Tibial nerve (tissue), 4 donors: Measurements from ENCODE around the gene SYT4. TPM values are rescaled to one million over a fixed set of nuclear protein-coding genes. Genes with fewer than 3 reads are reported as not detected.

Experiments
- DNase-seq, 2 donors: peaks; one replicate each; pipeline ENCODE4 v3.0.0-alpha.2; 2019; ENCODE audit warnings: low spot score in 2 of 2
- H3K27ac ChIP-seq, 4 donors: fragments of 200-600 bp; sonication (generic) in 3 of 4; one replicate each; pipeline ENCODE4 v1.5.1; 2017 to 2019; ENCODE audit warnings: mild to moderate bottlenecking in 1 of 4
- H3K27me3 ChIP-seq, 2 donors: fragments of 200-600 bp; sonication (generic) in 1 of 2; one replicate each; pipeline versions ENCODE4 v1.5.1 to v1.6.0; 2017 to 2019
- H3K36me3 ChIP-seq, 3 donors: fragments of 200-600 bp; sonication (generic); one replicate each; pipeline ENCODE4 v1.5.1; 2018 to 2019
- H3K4me1 ChIP-seq, 4 donors: fragments of 200-600 bp; sonication (generic) in 3 of 4; one replicate each; pipeline ENCODE4 v1.5.1; 2017 to 2019
- H3K4me3 ChIP-seq, 4 donors: fragments of 200-600 bp; sonication (generic) in 3 of 4; one replicate each; pipeline ENCODE4 v1.5.1; 2017 to 2019; ENCODE audit warnings: mild to moderate bottlenecking in 1 of 4, moderate library complexity in 1 of 4
- H3K9me3 ChIP-seq, 4 donors: fragments of 200-600 bp; sonication (generic) in 3 of 4; one replicate each; pipeline ENCODE4 v1.5.1; 2017 to 2019
- EP300 ChIP-seq, 2 donors: sonication (generic); formaldehyde crosslinking; IDR thresholded peaks; one replicate each; pipeline ENCODE4 v1.6.1; 2017; ENCODE audit warnings: antibody characterized with exemption in 2 of 2, mild to moderate bottlenecking in 1 of 2
- POLR2A ChIP-seq, 2 donors: fragments of 450-650 bp; IDR thresholded peaks; one replicate each; pipeline ENCODE4 v1.6.1; 2017; ENCODE audit warnings: antibody characterized with exemption in 2 of 2, mild to moderate bottlenecking in 2 of 2, moderate library complexity in 2 of 2
- WGBS, 2 donors: methylation state at CpG; one replicate each; pipeline ENCODE4 v1.1.5; 2018; 5-methylcytosine and 5-hydroxymethylcytosine counted together
- total RNA-seq, 4 donors: library from RNA; depleted of rRNA; stranded (reverse); fragments of >200 nt; gene quantifications; one replicate each; pipeline ENCODE4 v1.1.0, GENCODE V29; 2016
- TF ChIP-seq, protein P1 (sequence below), 5 experiments: fragments of 200-600 bp in 3 of 5; fragments of 450-650 bp in 2 of 5; sonication (generic) in 3 of 5; IDR thresholded peaks; one replicate each; pipeline ENCODE4 v1.5.1; 2016 to 2019; ENCODE audit warnings: antibody characterized with exemption in 5 of 5, mild to moderate bottlenecking in 3 of 5, moderate library complexity in 2 of 5

Gene SYT4
- total RNA-seq, 4 donors from 2014 or later = not detected

DNA sequence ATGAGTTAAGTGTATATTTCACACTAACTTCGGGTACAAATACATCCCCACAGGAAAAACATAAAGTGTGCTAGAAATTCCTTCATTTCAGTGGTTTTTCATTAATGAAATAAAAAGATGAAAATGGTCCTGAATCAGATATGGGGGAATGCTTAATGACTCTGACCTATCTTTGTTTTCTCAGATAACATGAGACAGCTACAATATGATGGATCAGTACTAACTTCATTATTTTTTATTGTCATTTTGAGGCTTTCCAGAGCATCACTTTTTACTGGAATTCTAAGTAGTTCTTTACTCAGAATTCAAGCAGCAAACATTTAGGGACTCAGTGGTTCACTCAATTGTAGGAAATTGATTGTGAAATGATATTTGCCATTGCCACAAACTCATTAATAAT, 2.8 kb downstream of the SYT4 start:
- no peak for TF ChIP-seq POLR2A (IDR thresholded peaks at IDR 0.05)
- TF ChIP-seq, protein P1, sequence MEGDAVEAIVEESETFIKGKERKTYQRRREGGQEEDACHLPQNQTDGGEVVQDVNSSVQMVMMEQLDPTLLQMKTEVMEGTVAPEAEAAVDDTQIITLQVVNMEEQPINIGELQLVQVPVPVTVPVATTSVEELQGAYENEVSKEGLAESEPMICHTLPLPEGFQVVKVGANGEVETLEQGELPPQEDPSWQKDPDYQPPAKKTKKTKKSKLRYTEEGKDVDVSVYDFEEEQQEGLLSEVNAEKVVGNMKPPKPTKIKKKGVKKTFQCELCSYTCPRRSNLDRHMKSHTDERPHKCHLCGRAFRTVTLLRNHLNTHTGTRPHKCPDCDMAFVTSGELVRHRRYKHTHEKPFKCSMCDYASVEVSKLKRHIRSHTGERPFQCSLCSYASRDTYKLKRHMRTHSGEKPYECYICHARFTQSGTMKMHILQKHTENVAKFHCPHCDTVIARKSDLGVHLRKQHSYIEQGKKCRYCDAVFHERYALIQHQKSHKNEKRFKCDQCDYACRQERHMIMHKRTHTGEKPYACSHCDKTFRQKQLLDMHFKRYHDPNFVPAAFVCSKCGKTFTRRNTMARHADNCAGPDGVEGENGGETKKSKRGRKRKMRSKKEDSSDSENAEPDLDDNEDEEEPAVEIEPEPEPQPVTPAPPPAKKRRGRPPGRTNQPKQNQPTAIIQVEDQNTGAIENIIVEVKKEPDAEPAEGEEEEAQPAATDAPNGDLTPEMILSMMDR (IDR thresholded peaks at IDR 0.05) = no peak
- no peak for TF ChIP-seq EP300 (IDR thresholded peaks at IDR 0.05)
- H3K27me3 ChIP-seq = peaks cover 0 to 16% of the 10 kb centered on the region in 2 donors
- H3K4me1 ChIP-seq = peaks cover 0 to 8% (median 0%) of the 10 kb centered on the region in 4 donors
- no peak overlapping the region for H3K27ac ChIP-seq
- DNase-seq = no peak
- peaks cover 0 to 4% (median 0%) of the 10 kb centered on the region in 4 donors for H3K9me3 ChIP-seq
- WGBS, 2 donors = 71 to 80% methylated on average over 1 of the region's 1 CpG
- H3K36me3 ChIP-seq = no peaks in the 10 kb centered on the region
- H3K4me3 ChIP-seq = no peak overlapping the region

DNA sequence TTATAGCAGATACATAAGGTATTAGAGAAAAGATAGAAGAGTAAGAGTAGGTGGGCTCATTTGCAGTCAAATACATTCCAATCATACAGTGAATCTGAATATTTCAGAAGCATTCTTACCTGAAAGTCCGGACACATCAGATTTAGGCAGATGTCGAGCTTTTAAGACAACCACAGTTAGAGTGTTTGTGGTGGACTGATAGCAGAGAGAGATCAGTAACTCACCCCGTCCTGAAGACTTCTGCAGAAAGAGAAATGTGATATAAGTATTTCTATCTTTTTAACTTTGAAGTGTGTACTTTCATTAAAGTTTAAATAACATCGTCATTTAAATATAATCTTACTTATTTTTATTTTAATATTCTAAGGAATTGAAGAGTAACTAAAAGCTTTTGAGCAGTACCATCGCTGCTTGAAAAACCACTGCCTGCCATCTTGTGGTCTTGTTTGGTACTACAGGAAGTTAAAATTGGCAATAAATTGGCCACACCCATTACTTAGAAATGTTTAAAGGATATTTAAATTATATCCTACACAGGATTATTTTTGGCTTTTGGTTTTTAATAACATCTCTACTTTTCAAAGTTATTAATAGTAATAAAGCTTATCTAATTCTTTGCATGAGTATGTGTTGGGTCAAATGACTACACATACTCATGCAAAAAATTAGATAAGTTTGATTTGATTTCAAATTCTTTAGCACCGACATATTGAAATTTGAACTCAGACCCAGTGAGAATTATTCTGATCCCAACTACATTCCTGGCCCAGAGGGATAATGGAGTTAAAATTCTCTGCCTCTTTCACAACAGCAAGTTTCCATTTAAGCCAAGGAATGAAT, 5.5 kb downstream of the SYT4 start:
- DNase-seq = peak in 1 of 2 donors; percentile 48
- Histone ChIP-seq H3K4me3 (no peak overlapping the region), H3K27ac (no peak overlapping the region), H3K9me3 (peaks cover 0 to 4% (median 0%) of the 10 kb centered on the region in 4 donors), H3K36me3 (no peaks in the 10 kb centered on the region), H3K27me3 (no peaks in the 10 kb centered on the region), H3K4me1 (peaks cover 0 to 1% (median 0%) of the 10 kb centered on the region in 4 donors)
- TF ChIP-seq EP300 (IDR thresholded peaks at IDR 0.05) = no peak
- TF ChIP-seq, protein P1 (IDR thresholded peaks at IDR 0.05) = peak; percentile 56 to 78 (median 69)
- 34 to 35% methylated on average over 6 of the region's 6 CpGs for WGBS, 2 donors

DNA sequence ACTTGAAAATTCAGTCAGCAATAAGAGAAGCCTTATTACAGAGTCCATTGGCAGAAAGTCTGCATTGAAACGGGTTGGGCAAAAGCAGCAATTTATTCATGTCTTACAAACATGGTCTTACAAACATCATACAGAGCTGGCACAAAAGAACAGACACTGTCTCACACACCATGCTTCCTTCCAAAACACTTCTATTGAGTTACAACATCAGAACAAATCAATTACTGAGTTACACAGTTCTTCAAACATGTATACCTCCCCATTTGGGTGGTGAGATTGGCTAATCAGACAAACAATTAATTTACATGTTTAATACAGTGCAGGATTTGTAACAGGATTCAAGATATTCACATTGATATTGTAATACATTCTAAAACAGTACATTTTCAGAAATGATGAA, 9.5 kb downstream of the SYT4 start:
- TF ChIP-seq EP300 (IDR thresholded peaks at IDR 0.05) = no peak
- TF ChIP-seq, protein P1 (IDR thresholded peaks at IDR 0.05) = no peak
- TF ChIP-seq POLR2A (IDR thresholded peaks at IDR 0.05) = no peak
- H3K4me3 ChIP-seq = no peak overlapping the region
- WGBS, 2 donors = 59 to 71% methylated on average over 1 of the region's 1 CpG
- no peaks in the 10 kb centered on the region for H3K27me3 ChIP-seq
- no peaks in the 10 kb centered on the region for H3K4me1 ChIP-seq
- no peak overlapping the region for H3K27ac ChIP-seq
- peaks cover 0 to 4% (median 0%) of the 10 kb centered on the region in 4 donors for H3K9me3 ChIP-seq
- no peak for DNase-seq
- H3K36me3 ChIP-seq = no peaks in the 10 kb centered on the region

DNA sequence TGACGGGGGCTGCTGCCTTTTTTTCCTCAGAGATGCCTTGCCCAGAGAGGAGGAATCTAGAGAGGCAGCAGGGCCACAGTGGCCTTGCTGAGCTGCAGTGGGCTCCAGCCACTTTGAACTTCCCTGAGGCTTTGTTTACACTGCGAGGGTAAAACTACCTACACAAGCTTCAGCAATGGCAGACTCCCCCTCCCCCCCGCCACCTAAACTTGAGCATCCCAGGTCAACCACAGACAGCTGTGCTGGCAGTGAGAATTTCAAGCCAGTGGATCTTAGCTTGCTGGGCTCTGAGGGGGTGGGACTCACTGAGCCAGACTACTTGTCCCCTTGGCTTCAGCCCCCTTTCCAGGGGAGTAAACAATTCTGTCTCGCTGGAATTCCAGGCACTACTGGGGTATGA, 11.8 kb downstream of the SYT4 start:
- Histone ChIP-seq H3K4me1 (no peaks in the 10 kb centered on the region), H3K9me3 (peaks cover 0 to 17% (median 0%) of the 10 kb centered on the region in 4 donors), H3K36me3 (no peaks in the 10 kb centered on the region), H3K27me3 (no peaks in the 10 kb centered on the region), H3K4me3 (no peak overlapping the region), H3K27ac (no peak overlapping the region)
- TF ChIP-seq, protein P1 (IDR thresholded peaks at IDR 0.05) = no peak
- TF ChIP-seq POLR2A (IDR thresholded peaks at IDR 0.05) (no peak), EP300 (IDR thresholded peaks at IDR 0.05) (no peak)
- 68 to 88% methylated on average over 3 to 4 of the region's 4 CpGs for WGBS, 2 donors
- DNase-seq = no peak

DNA sequence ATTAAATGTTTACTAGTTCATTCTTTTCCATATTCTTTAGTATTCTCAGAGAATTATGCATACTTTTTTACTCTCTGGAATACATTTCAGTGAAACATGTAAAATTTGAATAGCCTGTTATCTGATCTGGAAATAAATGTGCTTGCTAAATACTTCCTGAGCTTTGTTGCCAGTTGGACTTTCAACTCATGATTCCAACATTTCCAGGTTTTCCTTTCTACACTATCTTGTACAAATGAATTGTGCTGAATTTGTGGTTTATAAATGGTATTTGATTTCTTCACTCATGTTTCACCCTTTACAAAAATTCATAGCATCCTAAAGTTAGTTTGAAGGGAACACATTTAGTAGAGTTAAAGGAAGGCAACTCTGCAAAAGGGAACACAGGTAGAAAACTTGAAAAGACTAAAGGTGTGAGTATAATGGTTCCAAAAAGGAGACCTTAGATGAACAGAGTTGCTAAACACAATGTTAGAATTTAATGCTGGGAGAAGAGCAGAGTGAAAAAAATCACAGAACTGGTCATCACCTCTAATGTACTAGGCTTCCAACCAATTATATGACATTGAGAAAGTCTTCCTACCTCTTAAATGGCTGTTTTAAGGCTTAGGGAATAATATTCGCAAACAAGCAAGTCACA, 28.6 kb downstream of the SYT4 start:
- no peaks in the 10 kb centered on the region for H3K36me3 ChIP-seq
- TF ChIP-seq POLR2A (IDR thresholded peaks at IDR 0.05) (no peak), EP300 (IDR thresholded peaks at IDR 0.05) (no peak)
- TF ChIP-seq, protein P1 (IDR thresholded peaks at IDR 0.05) = no peak
- no peaks in the 10 kb centered on the region for H3K4me1 ChIP-seq
- DNase-seq = no peak
- no peak overlapping the region for H3K27ac ChIP-seq
- H3K9me3 ChIP-seq = no peaks in the 10 kb centered on the region
- H3K4me3 ChIP-seq = no peak overlapping the region
- WGBS, 2 donors = 93 to 94% methylated on average over 1 of the region's 1 CpG
- no peaks in the 10 kb centered on the region for H3K27me3 ChIP-seq
